Body of pancreas (tissue), 4 donors: ENCODE measurements around the gene LRIG1. TPM values are rescaled to one million over a fixed set of nuclear protein-coding genes. Genes with fewer than 3 reads are reported as not detected.

Source experiments
- ATAC-seq: fragments of 150-250 bp; one replicate; pipeline ENCODE4 v1.9.1; 2016
- DNase-seq, 4 donors: peaks; one replicate each; pipeline ENCODE4 v3.0.0-alpha.2; 2019
- H3K27ac ChIP-seq, 4 donors: fragments of 200-600 bp; sonication (generic); 1 replicate in 3 of 4; 2 replicates in 1 of 4; pipeline versions ENCODE4 v1.5.1 to v1.6.1; 2016 to 2019; ENCODE audit warnings: mild to moderate bottlenecking in 1 of 4, mixed read lengths in 1 of 4, moderate library complexity in 1 of 4
- H3K27me3 ChIP-seq, 2 donors: fragments of 200-600 bp; sonication (generic); one replicate each; pipeline ENCODE4 v1.6.0; 2016; ENCODE audit warnings: mild to moderate bottlenecking in 1 of 2
- H3K36me3 ChIP-seq, 2 donors: fragments of 200-600 bp; sonication (generic); replicated peaks in 1 of 2; 2 replicates each; pipeline ENCODE4 v1.5.1; 2016; ENCODE audit warnings: low read depth in 2 of 2; ENCODE audit not compliant: insufficient read depth in 1 of 2
- H3K4me1 ChIP-seq: fragments of 200-600 bp; sonication (generic); one replicate; pipeline ENCODE4 v1.6.0; 2016
- H3K4me3 ChIP-seq, 2 donors: fragments of 200-600 bp; sonication (generic); 1 replicate in 1 of 2; 2 replicates in 1 of 2; pipeline ENCODE4 v1.5.1; 2016 to 2019
- H3K9me3 ChIP-seq, 3 donors: fragments of 200-600 bp; sonication (generic); 1 replicate in 2 of 3; 2 replicates in 1 of 3; pipeline ENCODE4 v1.5.1; 2016
- CTCF ChIP-seq, 7 experiments: fragments of 450-650 bp in 4 of 7; fragments of 200-600 bp in 3 of 7; sonication (generic) in 3 of 7; IDR thresholded peaks; one replicate each; pipeline ENCODE4 v1.5.1; 2016 to 2019; ENCODE audit warnings: antibody characterized with exemption in 7 of 7
- POLR2A ChIP-seq, 3 donors: fragments of 450-650 bp; IDR thresholded peaks; one replicate each; pipeline ENCODE4 v1.6.1; 2016; ENCODE audit warnings: antibody characterized with exemption in 3 of 3, mild to moderate bottlenecking in 2 of 3
- WGBS, 2 donors: methylation state at CpG; one replicate each; pipeline ENCODE4 v1.1.5; 2017; 5-methylcytosine and 5-hydroxymethylcytosine counted together
- intact Hi-C: fragments of 100-400 bp; cut with DNase I; formaldehyde crosslinking; loops from one replicate; pipeline ENCODE4 v1.15.1; 2023
- total RNA-seq, 2 donors: library from RNA; depleted of rRNA; stranded (reverse); fragments of >200 nt; gene quantifications; one replicate each; pipeline ENCODE4 v1.1.0, GENCODE V29; 2016

The LRIG1 gene
- total RNA-seq, 2 donors from 2014 or later = 111 to 114 TPM

GRCh38 chr3:66437341-66437929 lies 63.4 kb downstream of the LRIG1 start:
- WGBS, 2 donors = 78 to 89% methylated on average over 7 of the region's 7 CpGs

GRCh38 chr3:66435989-66436388 lies 64.8 kb downstream of the LRIG1 start:
- Histone ChIP-seq H3K4me3 (no peak overlapping the region), H3K9me3 (no peaks in the 10 kb centered on the region), H3K27ac (peak overlapping the region in 1 of 4 donors; percentile 41), H3K4me1 (peaks cover 81% of the 10 kb centered on the region), H3K27me3 (no peaks in the 10 kb centered on the region), H3K36me3 (no peaks in the 10 kb centered on the region)
- intact Hi-C loops = no loop called here
- DNase-seq = no peak
- WGBS, 2 donors = 65 to 79% methylated on average over 2 to 6 of the region's 6 CpGs
- ATAC-seq = no peak
- TF ChIP-seq POLR2A (IDR thresholded peaks at IDR 0.05) (no peak), CTCF (IDR thresholded peaks at IDR 0.05) (no peak)

More at GRCh38 chr3:66437341-66437929, 63.4 kb downstream of the LRIG1 start:
- Histone ChIP-seq H3K36me3 (no peaks in the 10 kb centered on the region), H3K4me1 (peaks cover 81% of the 10 kb centered on the region), H3K4me3 (no peak overlapping the region), H3K9me3 (no peaks in the 10 kb centered on the region), H3K27ac (peak overlapping the region in 2 of 4 donors; percentile 0 to 3), H3K27me3 (no peaks in the 10 kb centered on the region)
- ATAC-seq (no peak), DNase-seq (no peak)
- no peak for TF ChIP-seq POLR2A (IDR thresholded peaks at IDR 0.05)
- intact Hi-C loops = no loop called here

GRCh38 chr3:66434726-66435125 lies 66.1 kb downstream of the LRIG1 start:
- H3K27me3 ChIP-seq = no peaks in the 10 kb centered on the region
- TF ChIP-seq CTCF (IDR thresholded peaks at IDR 0.05) (no peak), POLR2A (IDR thresholded peaks at IDR 0.05) (no peak)
- no peak for DNase-seq
- peaks cover 82% of the 10 kb centered on the region for H3K4me1 ChIP-seq
- intact Hi-C loops = no loop called here
- ATAC-seq = no peak
- 66 to 78% methylated on average over 7 of the region's 7 CpGs for WGBS, 2 donors
- no peak overlapping the region for H3K4me3 ChIP-seq
- no peaks in the 10 kb centered on the region for H3K9me3 ChIP-seq
- no peaks in the 10 kb centered on the region for H3K36me3 ChIP-seq
- H3K27ac ChIP-seq = peak overlapping the region in 1 of 4 donors; percentile 36

- Histone ChIP-seq H3K27me3 (no peaks in the 10 kb centered on the region), H3K4me3 (no peak overlapping the region), H3K36me3 (no peaks in the 10 kb centered on the region), H3K27ac (peak overlapping the region in 2 of 4 donors; percentile 36), H3K9me3 (no peaks in the 10 kb centered on the region), H3K4me1 (peaks cover 85% of the 10 kb centered on the region)
- TF ChIP-seq POLR2A (IDR thresholded peaks at IDR 0.05) = no peak
- TF ChIP-seq CTCF (IDR thresholded peaks at IDR 0.05) = no peak
- ATAC-seq (no peak), DNase-seq (no peak)
- intact Hi-C loops = no loop called here
- 51 to 59% methylated on average over 4 of the region's 4 CpGs for WGBS, 2 donors
These were observed 67.4 kb downstream of the LRIG1 start for GRCh38 chr3:66433522-66433782.

- intact Hi-C loops = no loop called here
- ATAC-seq = no peak
These were observed 67.9 kb downstream of the LRIG1 start for GRCh38 chr3:66432767-66433521.

More at GRCh38 chr3:66432767-66433521, 67.9 kb downstream of the LRIG1 start:
- no peak overlapping the region for H3K4me3 ChIP-seq
- no peaks in the 10 kb centered on the region for H3K36me3 ChIP-seq
- H3K27ac ChIP-seq = peak overlapping the region in 2 of 4 donors; percentile 36 to 79
- 85 to 87% methylated on average over 8 to 9 of the region's 9 CpGs for WGBS, 2 donors
- DNase-seq = no peak
- H3K9me3 ChIP-seq = no peaks in the 10 kb centered on the region
- H3K4me1 ChIP-seq = peaks cover 85% of the 10 kb centered on the region
- TF ChIP-seq POLR2A (IDR thresholded peaks at IDR 0.05) (no peak), CTCF (IDR thresholded peaks at IDR 0.05) (no peak)
- H3K27me3 ChIP-seq = no peaks in the 10 kb centered on the region
